Mesenchymal stem cell (in vitro differentiated cells and primary cell): Measurements from ENCODE around the gene TLE5.
A peak's percentile ranks its signal among the peaks of the same experiment; 100 is the strongest.

Experiments
- DNase-seq: peaks from one replicate; pipeline ENCODE4 v3.0.0-alpha.2; 2013
- H2AFZ ChIP-seq: one replicate; pipeline ENCODE4 v1.6.1; 2013; ENCODE audit warnings: low read depth, mild to moderate bottlenecking, control low read depth, inconsistent platforms, low read length, moderate library complexity
- H2AK5ac ChIP-seq: 2 replicates; pipeline ENCODE4 v1.6.1; 2013; ENCODE audit warnings: low read length, moderate library complexity, mild to moderate bottlenecking, inconsistent platforms; ENCODE audit not compliant: severe bottlenecking
- H2BK120ac ChIP-seq: one replicate; pipeline ENCODE4 v1.6.1; 2013; ENCODE audit warnings: low read depth, mild to moderate bottlenecking, inconsistent platforms, low read length, moderate library complexity
- H2BK12ac ChIP-seq, 2 experiments: one replicate each; pipeline ENCODE4 v1.6.1; 2013; ENCODE audit warnings: inconsistent platforms in 2 of 2, low read length in 2 of 2, mild to moderate bottlenecking in 2 of 2, moderate library complexity in 2 of 2, control low read depth in 1 of 2
- H2BK15ac ChIP-seq: one replicate; pipeline ENCODE4 v1.6.1; 2013; ENCODE audit warnings: mild to moderate bottlenecking, low read depth, inconsistent platforms; ENCODE audit not compliant: poor library complexity, severe bottlenecking
- H2BK5ac ChIP-seq: 2 replicates; pipeline ENCODE4 v1.6.1; 2013; ENCODE audit warnings: low read depth, mild to moderate bottlenecking, low read length, control low read depth, inconsistent platforms; ENCODE audit not compliant: poor library complexity, severe bottlenecking
- H3K14ac ChIP-seq, 2 experiments: one replicate each; pipeline ENCODE4 v1.6.1; 2013; ENCODE audit warnings: inconsistent platforms in 2 of 2, low read length in 2 of 2, control low read depth in 1 of 2, mild to moderate bottlenecking in 1 of 2, moderate library complexity in 1 of 2
- H3K18ac ChIP-seq, 2 experiments: one replicate each; pipeline ENCODE4 v1.6.1; 2013; ENCODE audit warnings: inconsistent platforms in 2 of 2, low read length in 2 of 2, control low read depth in 1 of 2, low read depth in 1 of 2, mild to moderate bottlenecking in 1 of 2
- H3K23ac ChIP-seq, 2 experiments: one replicate each; pipeline ENCODE4 v1.6.1; 2013; ENCODE audit warnings: inconsistent platforms in 2 of 2, low read length in 2 of 2, mild to moderate bottlenecking in 2 of 2, moderate library complexity in 2 of 2, control low read depth in 1 of 2
- H3K27ac ChIP-seq: 2 replicates; pipeline ENCODE4 v1.5.1; 2013; ENCODE audit warnings: mild to moderate bottlenecking, moderate library complexity, low read length, control low read depth, inconsistent platforms; ENCODE audit not compliant: poor library complexity, severe bottlenecking
- H3K27me3 ChIP-seq, 2 experiments: 2 replicates each; pipeline versions ENCODE4 v1.6.1 to v1.7.0; 2013; ENCODE audit warnings: low read length in 2 of 2, mild to moderate bottlenecking in 2 of 2, moderate library complexity in 2 of 2, control low read depth in 1 of 2, inconsistent platforms in 1 of 2; ENCODE audit not compliant: control insufficient read depth in 1 of 2, insufficient read depth in 1 of 2
- H3K36me3 ChIP-seq, 2 experiments: 2 replicates each; pipeline versions ENCODE4 v1.6.1 to v1.7.0; 2013; ENCODE audit warnings: low read length in 2 of 2, control low read depth in 1 of 2, inconsistent platforms in 1 of 2, low read depth in 1 of 2, mild to moderate bottlenecking in 1 of 2; ENCODE audit not compliant: insufficient read depth in 2 of 2, control insufficient read depth in 1 of 2
- H3K4ac ChIP-seq, 2 experiments: one replicate each; pipeline ENCODE4 v1.6.1; 2013; ENCODE audit warnings: inconsistent platforms in 2 of 2, low read length in 2 of 2, mild to moderate bottlenecking in 2 of 2, moderate library complexity in 2 of 2, control low read depth in 1 of 2, low read depth in 1 of 2
- H3K4me1 ChIP-seq: 2 replicates; pipeline ENCODE4 v1.6.1; 2013; ENCODE audit warnings: low read depth, low read length, control low read depth; ENCODE audit not compliant: control insufficient read depth, insufficient read depth
- H3K4me2 ChIP-seq: 2 replicates; pipeline ENCODE4 v1.6.1; 2013; ENCODE audit warnings: low read length, mild to moderate bottlenecking, inconsistent platforms; ENCODE audit not compliant: poor library complexity, severe bottlenecking
- H3K4me3 ChIP-seq, 2 experiments: 2 replicates each; pipeline versions ENCODE4 v1.5.1 to v1.7.0; 2013; ENCODE audit warnings: low read length in 2 of 2, mild to moderate bottlenecking in 2 of 2, control low read depth in 1 of 2, low read depth in 1 of 2; ENCODE audit not compliant: insufficient read depth in 1 of 2
- H3K79me1 ChIP-seq: replicated peaks from 2 replicates; pipeline ENCODE4 v1.6.1; 2013; ENCODE audit warnings: mild to moderate bottlenecking, control low read depth, low read length, inconsistent platforms; ENCODE audit not compliant: poor library complexity, severe bottlenecking
- H3K9ac ChIP-seq: 2 replicates; pipeline ENCODE4 v1.7.0; 2013; ENCODE audit warnings: mild to moderate bottlenecking, low read length, moderate library complexity
- H3K9me3 ChIP-seq: 2 replicates; pipeline ENCODE4 v1.7.0; 2013; ENCODE audit warnings: mild to moderate bottlenecking, low read length; ENCODE audit not compliant: control insufficient read depth
- H4K8ac ChIP-seq: one replicate; pipeline ENCODE4 v1.6.1; 2013; ENCODE audit warnings: inconsistent platforms, mild to moderate bottlenecking, low read length, moderate library complexity
- H4K91ac ChIP-seq: one replicate; pipeline ENCODE4 v1.6.1; 2013; ENCODE audit warnings: mild to moderate bottlenecking, low read length, inconsistent platforms
- WGBS: methylation state at CpG from one replicate; pipeline ENCODE4 v1.1.7; 2013; ENCODE audit warnings: mixed read lengths; 5-methylcytosine and 5-hydroxymethylcytosine counted together

Gene TLE5

GRCh38 chr19:3061182-3062161, 823 bp downstream of the TLE5 start:
- Histone ChIP-seq H3K14ac (peak overlapping the region; percentile 44 to 53), H3K4me1 (peaks cover 39% of the 10 kb centered on the region), H3K4ac (peak overlapping the region; percentile 61 to 77), H3K4me3 (peak overlapping the region; percentile 78 to 84), H4K8ac (peak overlapping the region; percentile 93), H2BK120ac (peak overlapping the region; percentile 99), H3K18ac (peak overlapping the region; percentile 72 to 88), H4K91ac (peak overlapping the region; percentile 82), H3K36me3 (peaks cover 27 to 39% of the 10 kb centered on the region in 2 experiments), H3K27ac (peak overlapping the region; percentile 75), H3K4me2 (peak overlapping the region; percentile 96), H2BK5ac (peak overlapping the region; percentile 35), H3K9ac (peak overlapping the region; percentile 88), H3K23ac (peak overlapping the region in 1 of 2 experiments; percentile 70), H3K27me3 (no peaks in the 10 kb centered on the region), H2BK15ac (peak overlapping the region; percentile 60), H3K9me3 (no peaks in the 10 kb centered on the region), H3K79me1 (peaks cover 18% of the 10 kb centered on the region), H2BK12ac (peak overlapping the region in 1 of 2 experiments; percentile 27), H2AK5ac (peak overlapping the region; percentile 87), H2AFZ (no peak overlapping the region)
- 2% methylated on average over 46 of the region's 88 CpGs for WGBS
- DNase-seq, result no peak

GRCh38 chr19:3060857-3061181, 1.5 kb downstream of the TLE5 start:
- peak overlapping the region; percentile 96 for H3K4me2 ChIP-seq
- no peak for DNase-seq
- H2BK120ac ChIP-seq, result peak overlapping the region; percentile 99
- peaks cover 18% of the 10 kb centered on the region for H3K79me1 ChIP-seq
- H3K18ac ChIP-seq, result peak overlapping the region; percentile 40 to 88
- H3K4me3 ChIP-seq, result peak overlapping the region; percentile 78 to 84
- H2BK15ac ChIP-seq, result no peak overlapping the region
- peak overlapping the region in 1 of 2 experiments; percentile 70 for H3K23ac ChIP-seq
- H3K27ac ChIP-seq, result peak overlapping the region; percentile 66
- H2AFZ ChIP-seq, result no peak overlapping the region
- H3K27me3 ChIP-seq, result no peaks in the 10 kb centered on the region
- H2AK5ac ChIP-seq, result peak overlapping the region; percentile 87
- peak overlapping the region; percentile 73 for H4K91ac ChIP-seq
- H3K36me3 ChIP-seq, result peaks cover 27 to 45% of the 10 kb centered on the region in 2 experiments
- no peak overlapping the region for H2BK12ac ChIP-seq
- H4K8ac ChIP-seq, result peak overlapping the region; percentile 93
- H3K4me1 ChIP-seq, result peaks cover 43% of the 10 kb centered on the region
- H3K4ac ChIP-seq, result peak overlapping the region in 1 of 2 experiments; percentile 77
- H3K14ac ChIP-seq, result peak overlapping the region in 1 of 2 experiments; percentile 53
- H3K9ac ChIP-seq, result peak overlapping the region; percentile 88
- WGBS, result 72% methylated on average over 3 of the region's 4 CpGs
- H3K9me3 ChIP-seq, result no peaks in the 10 kb centered on the region
- H2BK5ac ChIP-seq, result no peak overlapping the region

GRCh38 chr19:3059653-3060052, 2.6 kb downstream of the TLE5 start:
- Histone ChIP-seq H3K27me3 (no peaks in the 10 kb centered on the region), H2AK5ac (no peak overlapping the region), H2BK120ac (no peak overlapping the region), H2BK15ac (no peak overlapping the region), H2AFZ (no peak overlapping the region), H3K27ac (no peak overlapping the region), H3K4me1 (peaks cover 52% of the 10 kb centered on the region), H3K36me3 (peaks cover 39 to 56% of the 10 kb centered on the region in 2 experiments), H3K9ac (no peak overlapping the region), H3K79me1 (peaks cover 18% of the 10 kb centered on the region), H3K9me3 (no peaks in the 10 kb centered on the region), H3K23ac (no peak overlapping the region), H3K4ac (no peak overlapping the region), H2BK5ac (no peak overlapping the region), H3K14ac (no peak overlapping the region), H4K8ac (no peak overlapping the region), H2BK12ac (peak overlapping the region in 1 of 2 experiments; percentile 64), H3K18ac (no peak overlapping the region), H3K4me2 (no peak overlapping the region), H3K4me3 (no peak overlapping the region), H4K91ac (no peak overlapping the region)
- no peak for DNase-seq
- WGBS, result 95% methylated on average over 16 of the region's 16 CpGs

GRCh38 chr19:3058821-3059314, 3.4 kb downstream of the TLE5 start:
- Histone ChIP-seq H3K27me3 (no peaks in the 10 kb centered on the region), H4K8ac (no peak overlapping the region), H3K36me3 (peaks cover 46 to 64% of the 10 kb centered on the region in 2 experiments), H3K9me3 (no peaks in the 10 kb centered on the region), H3K4me3 (no peak overlapping the region), H3K23ac (no peak overlapping the region), H3K18ac (no peak overlapping the region), H3K14ac (no peak overlapping the region), H2AFZ (no peak overlapping the region), H3K4ac (no peak overlapping the region), H2BK15ac (no peak overlapping the region), H3K9ac (no peak overlapping the region), H3K4me2 (no peak overlapping the region), H4K91ac (no peak overlapping the region), H2AK5ac (no peak overlapping the region), H3K27ac (no peak overlapping the region), H3K4me1 (peaks cover 56% of the 10 kb centered on the region), H2BK12ac (no peak overlapping the region), H2BK5ac (no peak overlapping the region), H3K79me1 (peaks cover 18% of the 10 kb centered on the region), H2BK120ac (no peak overlapping the region)
- WGBS, result 97% methylated on average over 9 of the region's 10 CpGs
- DNase-seq, result no peak
